Sciatic nerve (tissue), 2 donors: ENCODE data around the gene MYO1G. TPM values are rescaled to one million over a fixed set of nuclear protein-coding genes. Genes with fewer than 3 reads are reported as not detected.

ENCODE experiments used
- ATAC-seq: fragments of 200-7000 bp; cut with Tn5 transposase; one replicate; pipeline ENCODE4 v1.9.1; 2020; ENCODE audit warnings: mild to moderate bottlenecking, moderate library complexity
- DNase-seq: peaks from one replicate; pipeline ENCODE4 v3.0.0-alpha.2; 2020; ENCODE audit warnings: low spot score
- intact Hi-C: fragments of 100-400 bp; cut with DNase I; formaldehyde crosslinking; loops from one replicate; pipeline ENCODE4 v1.14.2; 2022
- total RNA-seq: library from RNA; stranded (reverse); fragmentation: NEBNext Ultra II Directional; extraction: Animal tissue kit (Norgen Biotek cat#: 25700); gene quantifications from one replicate; pipeline ENCODE4 v1.2.1, GENCODE V29; 2021
- donor health status: DM: no; HTN: no; CAD: no.
- donor health status: DM: no; HTN: no; CAD: no.

The MYO1G gene
- total RNA-seq, 1 donor from 2014 or later: 8.8 TPM

DNA sequence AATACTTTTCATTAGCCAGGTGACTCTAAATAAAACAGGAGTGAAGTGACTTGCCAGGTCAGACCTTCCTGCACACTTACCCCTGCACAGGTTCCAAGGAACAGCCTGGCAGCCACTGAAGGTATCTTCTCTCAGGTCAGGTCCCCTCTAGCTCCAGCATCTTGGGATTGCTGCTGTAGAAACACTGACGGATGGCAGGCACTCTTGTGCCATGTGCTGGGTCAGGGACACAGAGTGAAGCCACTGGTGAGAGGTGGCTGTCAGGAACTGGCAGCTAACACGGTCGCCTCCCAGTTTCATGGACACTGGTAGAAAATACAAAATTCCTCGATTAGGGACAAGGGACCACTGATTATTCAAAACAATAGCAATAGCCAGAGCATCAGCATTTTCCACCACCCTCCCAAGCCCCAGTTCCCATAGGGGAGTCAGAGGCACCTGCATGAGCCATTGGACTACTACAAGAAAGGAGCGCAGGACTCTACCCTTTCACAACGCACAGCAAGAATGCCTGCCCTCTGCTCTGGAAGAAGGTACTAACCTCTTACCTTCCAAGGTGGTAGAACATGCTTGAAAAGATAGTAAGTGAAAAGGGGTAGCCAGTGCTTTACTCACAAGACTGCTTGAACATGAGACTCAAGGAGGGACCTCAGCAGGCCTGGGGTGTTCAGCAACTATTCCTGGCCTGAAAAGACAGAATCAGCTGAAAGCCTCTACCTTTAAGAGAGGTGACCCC, 5.1 kb upstream of the MYO1G start:
- intact Hi-C loops: no loop called here
- ATAC-seq (no peak), DNase-seq (no peak)

DNA sequence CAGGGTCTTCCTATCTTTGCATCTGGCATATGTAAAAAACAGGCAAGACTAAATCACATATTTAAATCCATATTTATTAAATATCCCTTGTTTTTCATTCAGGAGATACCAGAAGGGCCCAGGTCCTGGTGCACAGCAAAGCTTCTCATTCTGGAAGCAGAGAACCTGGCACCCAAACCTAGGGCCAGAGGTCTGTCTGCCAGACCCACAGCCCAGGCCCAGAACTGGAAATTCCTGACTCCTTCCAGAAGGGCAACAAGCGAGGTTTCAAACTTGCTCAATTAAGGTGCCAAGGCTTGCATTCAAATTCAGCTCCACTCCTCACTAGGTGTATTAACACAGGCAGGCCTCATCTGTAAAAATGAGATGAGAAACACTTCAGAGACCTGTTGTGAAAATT, 4.2 kb upstream of the MYO1G start:
- intact Hi-C loops: no loop called here
- no peak for ATAC-seq
- DNase-seq: no peak

DNA sequence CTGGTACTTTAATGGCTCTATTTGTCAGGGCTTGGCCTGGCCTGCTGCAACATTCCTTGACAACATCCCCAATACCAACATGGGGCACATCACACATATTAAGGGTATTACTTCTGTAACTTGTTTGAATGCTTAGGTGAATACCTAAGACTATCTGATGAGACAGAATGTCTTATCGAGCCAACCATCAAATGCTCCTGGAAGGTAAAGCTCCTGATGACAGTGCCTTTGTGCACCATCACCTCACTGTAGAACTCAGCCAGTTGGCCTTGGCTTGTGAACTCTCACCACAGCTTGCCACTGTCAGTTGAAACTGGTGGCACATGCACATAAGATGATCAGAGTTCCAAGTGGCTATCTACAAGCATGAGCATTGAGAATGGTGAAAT, 3.7 kb upstream of the MYO1G start:
- intact Hi-C loops: no loop called here
- DNase-seq (no peak), ATAC-seq (no peak)

DNA sequence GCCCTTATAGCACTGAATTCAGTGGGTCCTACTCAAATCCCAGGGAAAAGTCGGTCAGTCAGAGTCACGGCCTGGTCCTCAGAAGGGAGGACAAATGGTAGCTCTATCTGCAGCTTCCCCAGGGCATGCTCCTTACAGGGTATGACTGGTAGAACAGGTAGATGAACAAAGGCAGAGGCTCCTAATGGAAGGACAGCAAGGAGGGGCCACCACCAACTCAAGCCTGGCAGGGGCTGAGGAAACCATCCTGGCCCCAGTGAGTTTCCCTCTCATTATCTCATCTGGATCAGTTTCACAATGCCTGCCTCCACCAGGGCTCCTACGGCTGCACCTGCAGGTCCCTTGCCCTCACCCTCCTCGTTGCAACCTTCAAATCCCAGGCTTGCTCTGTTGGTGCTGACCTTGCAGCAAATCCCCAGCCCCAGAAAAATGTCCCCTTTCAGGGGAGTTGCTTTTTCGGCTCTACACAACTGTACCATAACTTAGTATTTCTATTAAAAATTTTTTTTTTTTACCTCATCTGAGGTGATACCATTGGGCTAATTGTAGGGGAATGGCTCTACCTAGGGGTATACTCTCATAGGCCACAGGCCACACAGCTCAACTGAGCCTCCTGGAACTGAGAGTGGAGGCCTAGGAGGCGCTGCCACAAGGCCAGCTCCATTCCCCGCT, 2.4 kb upstream of the MYO1G start:
- no peak for ATAC-seq
- DNase-seq: no peak
- intact Hi-C loops: no loop called here

DNA sequence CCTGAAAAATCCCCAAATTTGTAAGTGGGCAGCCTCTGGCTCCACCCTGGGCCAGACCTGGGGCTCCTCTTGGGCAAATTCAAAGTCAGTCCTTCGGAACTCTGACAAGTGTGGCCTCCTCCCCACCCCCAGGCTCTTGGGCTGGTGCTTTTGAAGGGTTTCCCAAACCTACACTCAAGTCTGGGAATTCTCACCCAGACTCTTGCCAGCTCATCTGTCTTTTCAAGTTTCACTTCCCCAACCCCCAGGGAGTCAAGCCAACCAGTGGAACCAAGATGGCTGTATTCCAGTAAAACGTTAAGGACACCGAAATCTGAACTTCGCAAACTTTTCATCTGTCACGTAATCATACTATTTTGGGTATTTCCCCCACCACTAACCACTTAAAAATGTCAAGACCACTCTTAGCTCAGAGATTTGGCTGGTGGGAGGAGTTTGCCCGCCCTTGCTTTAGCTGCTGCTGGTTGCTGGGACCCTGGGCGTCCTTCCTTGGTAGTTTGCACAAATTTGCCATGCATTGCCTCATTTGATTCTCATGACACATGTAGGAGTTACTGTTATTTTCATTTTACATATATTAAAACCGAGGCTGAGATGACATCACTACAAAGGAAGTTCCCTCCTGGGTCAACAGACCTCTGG, 1.7 kb upstream of the MYO1G start:
- DNase-seq: no peak
- intact Hi-C loops: no loop called here
- no peak for ATAC-seq

DNA sequence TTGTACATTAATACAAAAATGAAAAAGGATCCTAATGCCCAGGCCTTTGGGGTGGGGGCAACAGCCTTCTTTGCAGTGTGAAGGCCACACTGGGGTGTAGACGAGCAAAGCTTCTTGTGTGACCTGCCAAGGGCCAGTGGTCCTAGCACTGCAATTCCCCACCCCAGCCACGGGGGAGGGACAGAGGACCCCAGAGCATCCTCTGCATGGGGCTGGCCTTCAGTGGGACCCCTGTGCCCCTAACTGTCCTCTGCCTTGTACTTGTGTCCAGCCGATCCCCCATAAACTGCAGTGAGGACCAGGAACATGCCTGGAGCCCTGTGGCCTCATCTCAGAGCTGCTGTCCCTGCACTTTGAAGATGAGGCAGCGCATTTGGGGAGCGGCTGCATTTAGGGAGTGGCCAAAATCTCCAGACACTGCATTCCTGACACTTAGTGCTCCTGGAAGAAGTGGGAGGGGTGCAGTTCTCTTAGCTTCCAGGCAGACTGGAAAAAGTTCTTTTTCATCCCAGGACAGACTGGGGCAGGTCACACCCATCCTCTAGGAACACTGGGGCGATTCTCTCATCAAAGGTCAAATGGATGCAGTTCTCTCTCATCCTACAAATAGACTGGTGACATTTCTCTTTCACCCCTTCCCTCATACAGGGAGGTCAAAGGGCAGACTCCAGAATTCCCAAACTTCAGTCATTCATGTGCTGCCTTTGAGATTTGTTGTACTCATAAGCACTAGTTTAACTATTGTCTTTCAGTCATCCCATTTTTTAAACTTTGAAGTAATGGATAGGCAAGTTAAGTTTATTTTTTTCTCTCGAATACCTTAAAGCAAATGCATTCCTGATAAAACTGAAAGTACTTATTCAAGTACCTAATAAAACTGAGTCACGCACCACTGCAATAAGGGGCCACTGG, 922 bp upstream of the MYO1G start:
- intact Hi-C loops: no loop called here
- ATAC-seq (peak; percentile 83), DNase-seq (no peak)

DNA sequence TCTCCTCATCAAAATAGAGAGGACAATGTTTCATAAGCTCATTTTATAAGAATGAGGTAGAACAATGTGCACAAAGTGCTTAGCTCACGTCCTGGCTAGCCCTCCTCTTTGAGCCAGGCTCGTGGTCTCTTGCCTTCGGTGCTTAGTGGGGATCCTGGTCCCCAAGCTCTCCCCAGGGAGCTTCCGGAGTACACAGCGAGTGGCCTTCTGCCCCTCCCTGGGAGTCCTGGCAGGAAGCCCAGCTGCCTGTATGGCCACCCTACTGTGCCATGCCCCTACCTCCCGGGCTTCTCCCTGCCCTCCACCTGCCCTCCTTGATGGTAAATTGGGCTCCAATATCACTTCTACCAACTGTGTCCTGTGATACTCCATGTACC, 868 bp downstream of the MYO1G start:
- intact Hi-C loops: no loop called here
- ATAC-seq (no peak), DNase-seq (no peak)

DNA sequence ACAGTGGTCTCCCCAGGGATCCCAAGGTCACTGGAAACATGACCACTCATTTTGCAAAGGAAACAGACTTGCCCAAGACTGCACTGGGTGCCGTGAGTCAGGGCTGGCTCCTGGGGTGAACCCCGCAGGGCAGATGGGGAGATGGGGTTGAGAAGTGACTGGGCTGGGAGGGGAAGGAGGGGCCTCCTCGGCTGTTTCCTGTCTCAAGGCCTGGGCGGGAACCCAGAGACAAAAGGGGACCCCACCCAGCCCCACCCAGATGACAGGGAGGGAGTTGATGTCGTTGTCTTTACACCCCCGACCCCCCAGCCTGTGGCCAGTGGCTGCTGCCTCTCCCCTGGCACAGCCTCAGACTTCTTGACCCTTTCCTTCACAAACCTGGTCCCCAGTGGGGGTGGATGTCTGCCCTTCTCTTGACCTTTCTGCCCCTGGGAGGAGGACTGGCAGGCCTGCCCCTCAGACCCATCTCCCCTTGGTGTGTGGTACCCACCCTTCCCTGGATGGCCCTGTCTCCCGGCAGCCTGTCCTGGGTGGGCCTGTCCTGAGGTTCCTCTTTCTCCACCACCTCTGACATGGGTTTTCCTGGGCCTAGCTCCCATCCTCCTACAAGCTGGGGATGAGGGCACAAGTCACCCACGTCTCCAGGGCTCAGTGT, 1.4 kb downstream of the MYO1G start:
- no peak for ATAC-seq

DNA sequence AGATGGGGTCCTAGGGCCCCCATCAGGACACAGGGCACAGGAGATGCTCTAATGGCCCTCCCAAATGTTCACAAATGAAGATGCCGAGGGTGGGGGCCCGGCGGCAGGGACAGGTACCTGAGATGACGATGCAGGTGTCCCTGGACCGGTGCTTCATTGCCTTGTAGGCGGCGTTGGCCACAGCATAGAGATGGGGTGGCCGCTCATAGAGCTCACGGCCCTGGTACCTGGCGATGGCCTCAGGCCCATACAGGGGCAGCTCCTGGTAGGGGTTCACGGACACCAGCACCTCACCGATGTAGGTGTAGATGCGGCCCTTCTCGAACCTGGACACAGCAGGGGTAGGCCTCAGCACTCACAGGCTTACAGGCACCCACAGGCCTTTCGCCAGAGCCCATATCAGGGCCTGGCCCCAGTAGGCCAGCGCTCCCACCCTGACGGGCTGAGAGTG, 2.0 kb downstream of the MYO1G start:
- ATAC-seq (no peak), DNase-seq (no peak)
- intact Hi-C loops: no loop called here

More for the DNA sequence above, 1.4 kb downstream of the MYO1G start:
- intact Hi-C loops: no loop called here
- no peak for DNase-seq

DNA sequence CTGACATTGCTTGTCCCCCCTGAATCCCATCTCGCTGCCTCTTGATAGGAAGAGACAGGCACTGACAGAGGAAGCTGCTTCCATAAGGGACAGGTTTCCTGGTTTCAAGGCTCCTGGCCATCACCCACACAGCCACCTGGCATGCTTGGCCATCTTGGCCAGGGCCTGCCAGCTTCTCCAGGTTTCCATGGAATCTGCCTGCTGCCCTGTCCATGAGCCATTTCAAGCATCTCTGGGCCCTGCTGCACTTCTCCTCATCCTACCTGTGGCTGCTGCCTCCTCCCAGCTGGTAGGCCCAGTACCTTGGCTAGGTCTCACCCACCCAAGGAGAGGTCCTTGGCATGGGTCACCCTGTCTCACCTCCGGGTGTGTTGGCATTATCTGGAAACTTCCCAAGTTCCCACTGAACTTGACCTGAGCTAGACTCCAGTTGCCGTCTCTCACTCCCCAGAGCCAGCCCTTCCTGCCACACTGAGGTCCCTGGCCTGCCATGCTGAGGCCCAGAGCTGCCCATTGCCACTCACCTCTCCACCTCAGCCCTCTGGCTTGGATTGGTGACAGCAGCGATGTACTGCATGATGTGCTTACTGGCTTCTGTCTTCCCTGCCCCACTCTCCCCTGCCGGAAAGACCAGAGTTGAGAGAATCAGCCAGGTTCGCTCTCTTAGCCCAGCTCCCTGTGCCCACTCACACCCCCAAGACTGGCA, 2.6 kb downstream of the MYO1G start:
- DNase-seq (no peak), ATAC-seq (no peak)
- intact Hi-C loops: no loop called here

DNA sequence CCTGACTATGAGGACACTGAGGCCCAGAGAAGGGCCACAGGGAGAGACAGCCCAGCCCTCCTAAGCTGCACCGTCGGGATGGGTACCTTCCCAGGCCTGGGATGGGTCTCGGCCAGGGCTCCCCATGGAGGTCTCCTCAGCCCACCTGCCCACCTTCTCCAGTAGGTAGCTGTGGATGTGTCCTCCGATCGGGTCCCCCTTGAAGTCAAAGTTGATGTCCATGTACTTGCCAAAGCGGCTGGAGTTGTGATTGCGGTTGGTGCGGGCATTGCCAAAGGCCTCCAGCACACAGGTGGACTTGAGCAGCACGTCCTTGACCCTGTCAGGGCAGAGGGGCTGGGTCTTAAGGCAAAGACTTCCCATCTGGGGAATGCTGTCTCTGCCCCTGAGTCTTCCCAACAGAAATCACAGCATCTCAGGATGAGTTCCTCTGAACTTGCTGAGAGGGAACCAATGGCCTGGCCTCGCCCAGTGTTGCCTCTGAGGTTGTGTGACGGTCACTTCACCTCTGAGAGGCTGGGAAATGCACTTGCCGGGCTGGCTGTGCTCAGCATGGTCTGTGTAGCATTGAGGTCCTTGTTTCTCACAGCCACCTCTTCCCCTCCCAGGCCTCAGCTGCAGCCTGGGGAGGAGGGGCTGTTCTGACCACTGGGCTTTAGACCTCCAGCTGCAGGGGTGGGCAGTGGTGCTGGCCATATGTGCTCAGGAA, 3.3 kb downstream of the MYO1G start:
- intact Hi-C loops: no loop called here
- DNase-seq (no peak), ATAC-seq (no peak)

DNA sequence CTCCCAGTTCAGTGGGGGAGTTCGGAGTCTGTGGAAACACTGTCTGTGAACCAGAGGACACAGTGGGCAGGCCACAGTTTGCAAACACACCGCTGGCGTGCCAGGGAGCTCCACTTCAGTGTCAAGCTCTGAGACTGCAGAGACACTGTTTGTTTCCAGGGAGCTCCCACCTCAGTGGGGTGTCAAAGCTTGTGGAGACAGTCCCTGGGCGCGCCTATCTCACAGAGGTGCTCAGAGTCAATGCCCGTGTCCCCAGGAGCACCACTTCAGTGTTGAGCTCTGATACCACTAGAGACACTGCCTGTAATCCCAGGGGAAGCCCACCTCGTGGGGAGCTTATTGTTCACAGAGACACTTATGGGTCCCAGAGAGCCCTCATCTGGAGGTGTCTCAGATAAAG, 4.3 kb downstream of the MYO1G start:
- ATAC-seq: no peak
- no peak for DNase-seq

DNA sequence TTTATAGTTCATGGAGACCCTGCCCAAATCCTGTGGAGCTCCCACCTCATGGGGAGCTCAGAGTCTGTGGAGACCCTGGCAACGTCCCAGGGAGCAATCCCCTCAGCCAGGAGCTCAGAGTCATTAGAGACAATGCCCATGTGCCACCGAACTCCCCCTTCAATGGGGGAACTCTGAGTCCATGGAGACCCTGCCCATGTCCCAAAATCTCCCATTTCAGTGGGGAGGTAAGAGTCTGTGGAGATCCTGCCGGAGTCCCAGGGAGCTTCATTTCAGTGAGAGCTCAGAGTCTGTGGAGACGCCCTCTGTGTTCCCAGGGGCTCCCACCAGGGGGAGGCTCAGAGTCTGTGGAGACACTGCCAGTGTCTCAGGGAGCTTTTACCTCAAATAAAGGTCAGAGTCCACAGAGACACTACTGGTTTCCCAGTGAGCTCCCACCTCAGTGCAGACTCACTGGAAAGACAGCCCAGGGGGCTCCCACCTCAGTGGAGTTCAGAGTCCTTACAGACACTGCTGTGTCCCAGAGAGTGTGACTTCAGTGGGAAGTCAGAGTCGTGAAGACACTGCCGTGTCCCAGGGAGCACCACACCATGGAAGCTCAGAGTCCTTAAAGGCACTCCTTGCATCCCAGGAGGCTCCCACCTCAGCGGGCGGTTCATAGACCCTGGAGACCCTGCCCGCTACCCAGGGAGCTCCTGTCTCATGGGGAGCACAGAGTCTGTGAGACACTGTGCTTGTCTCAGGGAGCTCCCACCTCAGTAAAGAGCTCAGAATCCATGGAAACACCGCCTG, 5.0 kb downstream of the MYO1G start:
- no peak for ATAC-seq
- no peak for DNase-seq
- intact Hi-C loops: no loop called here

More for the DNA sequence above, 4.3 kb downstream of the MYO1G start:
- intact Hi-C loops: no loop called here

DNA sequence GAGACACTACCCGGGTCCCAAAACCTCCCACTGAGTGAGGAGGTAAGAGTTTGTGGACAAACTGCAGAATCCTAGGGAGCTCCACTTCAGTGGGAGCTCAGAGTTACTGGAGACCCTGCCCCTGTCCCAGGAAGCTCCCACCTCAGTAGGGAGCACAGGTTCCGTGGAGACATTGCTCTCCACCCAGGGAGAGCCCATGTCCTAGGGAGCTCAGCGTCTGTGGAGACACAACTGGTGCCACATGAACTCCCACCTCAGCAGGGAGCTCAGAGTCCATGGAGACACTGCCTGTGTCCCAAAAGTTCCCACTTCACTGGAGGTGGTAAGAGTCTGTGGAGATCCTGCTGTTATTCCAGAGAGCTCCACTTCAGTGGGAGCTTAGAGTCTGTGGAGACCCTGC, 6.3 kb downstream of the MYO1G start:
- intact Hi-C loops: no loop called here
- ATAC-seq (no peak), DNase-seq (no peak)

DNA sequence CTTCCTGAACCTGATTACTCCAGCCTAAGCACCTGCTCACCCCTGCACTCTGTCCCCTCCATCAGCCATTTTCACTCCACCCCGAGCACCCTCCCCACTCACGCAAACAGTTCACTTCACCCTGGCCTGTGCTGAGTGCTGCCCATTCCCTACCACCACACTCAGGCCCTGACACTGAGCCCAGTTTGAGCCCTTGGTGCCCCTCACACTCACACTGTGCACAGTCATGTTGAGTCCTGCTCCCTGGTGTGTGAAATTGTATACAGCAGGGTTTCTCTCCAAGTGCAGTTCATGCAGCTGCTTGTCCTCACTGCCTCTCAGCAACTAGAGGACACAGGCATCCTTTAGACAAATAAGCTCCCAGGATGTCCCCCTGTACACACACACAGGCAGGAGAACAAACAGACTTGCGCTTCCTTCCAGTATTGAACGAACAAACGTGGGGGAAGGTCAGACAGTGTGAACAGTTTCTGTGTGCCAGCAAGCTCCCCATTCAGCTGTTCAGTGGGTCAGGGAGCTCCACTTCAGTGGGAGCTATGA, 6.8 kb downstream of the MYO1G start:
- no peak for ATAC-seq
- no peak for DNase-seq
- intact Hi-C loops: no loop called here

DNA sequence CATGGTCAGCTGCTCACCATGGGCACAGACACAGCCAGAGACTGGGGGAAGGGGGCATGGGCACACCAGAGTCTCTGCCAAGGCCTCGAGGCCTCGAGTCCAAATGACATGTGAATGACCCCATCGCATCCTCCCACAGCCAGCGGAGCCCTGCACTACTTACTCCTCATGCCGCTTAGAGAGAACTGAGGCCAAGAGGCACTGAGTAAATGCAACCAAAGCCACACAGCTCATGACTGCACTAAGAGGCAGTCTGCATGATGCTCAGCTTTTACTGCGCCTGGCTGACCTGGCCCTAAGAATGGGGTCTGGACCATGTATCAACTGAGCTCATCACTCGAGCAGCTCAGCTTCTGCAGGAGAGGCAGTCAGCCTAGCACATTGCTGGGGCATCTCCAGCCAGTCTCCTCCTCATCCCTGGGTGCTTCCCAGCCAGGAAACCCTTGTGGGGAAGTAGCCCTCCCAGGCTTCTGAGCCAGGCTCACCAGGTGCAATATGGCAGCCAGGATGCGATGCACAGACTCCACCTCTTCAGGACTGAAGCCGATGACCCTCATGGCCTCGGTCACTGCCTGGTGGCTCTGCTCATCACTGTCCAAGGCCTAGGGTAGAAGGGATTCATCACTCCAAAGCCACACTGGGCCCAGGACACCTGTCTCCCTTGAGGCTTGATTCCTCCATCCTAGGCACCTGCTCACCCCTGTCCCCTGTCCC, 7.5 kb downstream of the MYO1G start:
- no peak for ATAC-seq
- peak; percentile 42 for DNase-seq
- intact Hi-C loops: no loop called here
